GM18868 (cell line): Measurements from ENCODE around the gene NIF3L1.
"Not testable (repeated sequence)": the region's sequence is repeated elsewhere in the genome, so short reads cannot be mapped to it uniquely, and the experiment has no call there.

ENCODE experiments used
- ATAC-seq: cut with Tn5 transposase; IDR thresholded peaks from one replicate; pipeline ENCODE4 v1.9.1; 2021; ENCODE audit warnings: mild to moderate bottlenecking, moderate library complexity; ENCODE audit not compliant: unreplicated experiment

Gene NIF3L1

GRCh38 chr2:200871151-200871550, 18.0 kb upstream of the NIF3L1 start:
- no peak for ATAC-seq

DNA sequence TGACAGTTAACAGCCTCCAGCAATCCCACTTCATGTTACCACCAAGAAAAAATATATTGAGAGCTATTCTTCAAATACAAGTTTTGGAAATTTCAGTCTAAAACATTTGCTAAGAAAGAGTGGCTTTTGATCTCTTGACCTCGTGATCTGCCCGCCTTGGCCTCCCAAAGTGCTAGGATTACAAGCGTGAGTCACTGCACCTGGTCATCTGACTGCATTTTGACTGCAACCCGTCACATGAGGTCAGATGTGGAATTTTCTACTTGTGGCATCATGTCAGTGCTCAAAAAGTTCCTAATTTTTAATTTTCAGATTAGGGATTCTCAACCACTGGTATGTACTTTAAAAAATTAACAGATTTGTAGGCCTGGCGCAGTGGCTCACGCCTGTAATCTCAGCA, 15.6 kb upstream of the NIF3L1 start:
- ATAC-seq, result no peak

GRCh38 chr2:200877443-200877842, 11.7 kb upstream of the NIF3L1 start:
- no peak for ATAC-seq

DNA sequence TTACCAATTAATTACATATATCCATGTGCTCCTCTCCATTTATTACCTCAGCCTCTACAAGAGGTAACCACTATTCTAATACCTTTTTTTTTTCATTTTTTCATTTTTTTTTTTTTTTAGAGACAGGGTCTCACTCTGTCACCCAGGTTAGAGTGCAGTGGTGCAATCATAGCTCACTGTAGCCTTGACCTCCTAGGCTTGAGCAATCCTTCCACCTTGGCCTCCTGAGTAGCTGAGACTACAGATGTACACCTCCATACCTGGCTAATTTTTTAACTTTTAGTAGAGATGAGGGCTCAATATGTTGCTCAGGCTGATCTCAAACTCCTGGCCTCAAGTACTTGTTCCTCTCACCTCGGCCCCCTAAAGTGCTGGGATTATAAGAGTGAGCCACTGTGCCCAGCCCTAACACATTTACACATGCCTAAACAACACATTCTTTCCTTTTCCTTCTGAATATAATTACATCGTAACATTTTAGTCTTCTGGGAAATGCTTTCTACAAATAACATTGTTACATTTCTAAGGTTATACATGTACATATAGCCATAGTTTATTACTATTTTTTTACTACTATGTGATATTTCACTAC, 10.8 kb upstream of the NIF3L1 start:
- no peak for ATAC-seq

DNA sequence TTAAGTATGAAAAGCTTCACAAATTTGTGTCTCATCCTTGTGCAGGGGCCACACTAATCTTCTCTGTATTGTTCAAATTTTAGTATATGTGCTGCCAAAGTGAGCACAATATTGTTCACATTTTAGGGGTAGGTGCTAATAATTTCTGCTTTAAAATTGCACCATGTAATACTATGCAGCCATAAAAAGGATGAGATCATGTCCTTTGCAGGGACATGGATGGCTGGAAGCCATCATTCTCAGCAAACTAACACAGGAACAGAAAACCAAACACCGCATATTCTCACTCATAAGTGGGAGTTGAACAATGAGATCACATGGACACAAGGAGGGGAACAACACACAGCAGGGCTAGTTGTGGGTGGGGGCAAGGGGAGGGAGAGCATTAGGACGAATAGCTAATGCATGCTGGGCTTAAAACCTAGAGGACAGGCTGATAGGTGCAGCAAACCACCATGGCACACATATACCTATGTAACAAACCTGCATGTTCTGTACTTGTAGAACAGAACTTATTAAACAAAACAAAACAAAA, 7.4 kb upstream of the NIF3L1 start:
- not testable (repeated sequence) for ATAC-seq

DNA sequence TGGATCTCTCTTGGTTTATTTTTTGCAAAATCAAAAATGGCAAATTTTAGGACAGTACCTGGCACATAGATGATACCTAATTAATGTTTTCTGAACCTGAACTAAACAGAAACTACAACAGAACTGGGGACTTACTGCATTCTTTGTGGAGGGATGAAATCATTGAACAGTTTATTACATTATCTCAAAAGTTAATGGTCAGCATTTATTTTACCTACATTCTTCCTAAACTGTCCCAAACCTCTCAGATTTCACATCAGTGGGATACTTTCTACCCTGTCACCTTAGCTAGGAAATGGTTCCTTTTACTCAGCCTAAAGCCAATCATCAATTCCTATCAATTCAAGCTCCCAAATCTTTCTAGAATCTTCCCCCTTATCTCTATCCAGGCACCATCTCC, 10.3 kb downstream of the NIF3L1 start:
- ATAC-seq, result no peak

GRCh38 chr2:200901459-200902072, 12.4 kb downstream of the NIF3L1 start:
- peak; percentile 99 for ATAC-seq

GRCh38 chr2:200905618-200906296, 16.6 kb downstream of the NIF3L1 start:
- peak; percentile 50 for ATAC-seq

- ATAC-seq, result no peak
These were observed 20.8 kb downstream of the NIF3L1 start for GRCh38 chr2:200909958-200910357.

- ATAC-seq, result no peak
These were observed 24.5 kb downstream of the NIF3L1 start for GRCh38 chr2:200913654-200914053.

DNA sequence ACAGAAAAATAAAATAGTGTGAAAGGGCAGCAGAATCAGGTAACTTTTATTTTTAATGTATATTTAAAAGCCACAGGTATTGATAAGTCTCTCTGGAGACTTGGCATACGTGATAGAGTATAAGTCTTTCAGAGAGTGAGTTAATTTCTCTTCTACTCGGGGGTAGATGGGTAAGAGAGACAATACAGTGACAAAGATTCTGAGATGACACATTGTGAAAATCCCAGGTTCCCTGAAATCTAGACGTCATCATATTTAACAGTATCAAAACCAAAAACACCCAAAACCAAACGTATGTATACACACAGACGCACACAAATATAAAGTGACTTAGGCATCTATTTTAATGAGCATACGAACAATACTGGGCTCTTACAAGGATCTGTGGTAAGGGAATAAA, 33.3 kb downstream of the NIF3L1 start:
- ATAC-seq, result no peak

GRCh38 chr2:200929334-200930249, 40.4 kb downstream of the NIF3L1 start:
- no peak for ATAC-seq

GRCh38 chr2:200930947-200931626, 41.9 kb downstream of the NIF3L1 start:
- ATAC-seq, result no peak

GRCh38 chr2:200939832-200940231, 50.7 kb downstream of the NIF3L1 start:
- ATAC-seq, result no peak

DNA sequence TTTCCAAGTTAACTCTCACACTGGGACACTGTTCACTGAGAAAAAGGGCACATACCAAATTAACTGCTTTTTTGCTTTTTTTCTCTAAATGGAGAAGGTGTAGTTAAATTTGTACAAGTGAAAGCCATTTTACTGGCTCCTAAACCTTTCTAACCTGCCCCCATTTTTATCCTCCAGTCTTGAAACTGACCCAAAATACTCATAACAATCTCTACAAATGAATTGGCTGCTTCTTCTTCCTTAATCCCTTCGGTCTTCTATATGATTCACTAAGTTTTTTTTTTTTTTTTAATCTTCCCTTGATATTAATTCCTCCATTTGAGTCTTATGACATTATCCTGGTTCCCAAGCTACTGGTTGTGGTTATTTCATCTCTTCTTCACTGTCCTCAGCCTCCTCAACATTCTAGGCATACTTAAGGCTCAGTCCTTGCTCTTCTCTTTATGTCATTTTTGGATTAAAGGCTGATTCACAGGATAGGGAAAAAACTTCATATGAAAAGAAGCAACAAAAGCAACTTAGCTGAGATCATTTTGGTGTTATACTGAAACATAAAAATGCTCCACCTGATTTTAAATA, 54.4 kb downstream of the NIF3L1 start:
- no peak for ATAC-seq

GRCh38 chr2:200944467-200945394, 55.6 kb downstream of the NIF3L1 start:
- ATAC-seq, result peak; percentile 53

- no peak for ATAC-seq
These were observed 56.2 kb downstream of the NIF3L1 start for GRCh38 chr2:200945395-200945729.

DNA sequence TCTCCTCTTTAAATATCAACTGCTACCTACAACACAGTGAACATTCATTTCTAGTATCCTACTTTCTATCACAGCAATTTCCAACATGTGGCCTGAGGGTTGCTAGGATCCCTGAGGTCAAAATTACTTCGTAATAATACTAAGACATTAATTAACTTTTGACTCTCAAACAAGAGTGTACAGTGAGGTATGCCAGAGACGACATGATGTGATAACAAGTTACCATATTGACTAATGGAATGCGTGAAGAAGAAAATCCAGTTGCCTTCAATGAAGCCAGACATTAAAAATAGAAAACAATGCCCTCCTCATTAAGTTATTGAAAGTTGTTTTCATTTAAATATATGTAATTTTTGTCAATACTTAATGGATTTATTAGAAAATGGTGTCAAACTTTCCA, 61.2 kb downstream of the NIF3L1 start:
- ATAC-seq, result no peak
